Hepatocyte (in vitro differentiated cells): ENCODE measurements around the gene AP2A2.

ENCODE experiments used
- CTCF ChIP-seq: fragments of 200-600 bp; sonication (generic); IDR thresholded peaks from 2 replicates; pipeline ENCODE4 v1.5.1; 2016; ENCODE audit warnings: antibody characterized with exemption, mild to moderate bottlenecking; ENCODE audit not compliant: poor library complexity
- EZH2 ChIP-seq: fragments of 200-600 bp; sonication (generic); IDR thresholded peaks from 2 replicates; pipeline ENCODE4 v1.6.1; 2016; ENCODE audit warnings: antibody characterized with exemption, mild to moderate bottlenecking, borderline replicate concordance
- EZH2phosphoT487 ChIP-seq: fragments of 200-600 bp; sonication (generic); IDR thresholded peaks from one replicate; pipeline ENCODE4 v1.6.1; 2018; ENCODE audit warnings: antibody characterized with exemption, mild to moderate bottlenecking, low read depth, moderate library complexity; ENCODE audit not compliant: unreplicated experiment, severe bottlenecking

- TF ChIP-seq CTCF (no peak), EZH2phosphoT487 (no peak), EZH2 (no peak)
These were observed 122.9 kb downstream of the AP2A2 start for GRCh38 chr11:1048375-1049070.
